Ascending aorta (tissue), 2 donors: ENCODE measurements around the gene LMO1. TPM values are rescaled to one million over a fixed set of nuclear protein-coding genes. Genes with fewer than 3 reads are reported as not detected.
A peak's percentile ranks its signal among the peaks of the same experiment; 100 is the strongest.

ENCODE experiments used
- DNase-seq, 2 donors: peaks; one replicate each; pipeline ENCODE4 v3.0.0-alpha.2; 2019; ENCODE audit warnings: low spot score in 2 of 2
- H3K27ac ChIP-seq, 2 donors: fragments of 200-600 bp; sonication (generic); one replicate each; pipeline ENCODE4 v1.5.1; 2016 to 2017; ENCODE audit warnings: mild to moderate bottlenecking in 1 of 2
- H3K27me3 ChIP-seq: fragments of 200-600 bp; sonication (generic); one replicate; pipeline ENCODE4 v1.5.1; 2017
- H3K36me3 ChIP-seq, 2 donors: fragments of 200-600 bp; sonication (generic); one replicate each; pipeline ENCODE4 v1.5.1; 2016
- H3K4me1 ChIP-seq, 2 donors: fragments of 200-600 bp; sonication (generic); one replicate each; pipeline ENCODE4 v1.5.1; 2016 to 2017; ENCODE audit warnings: mild to moderate bottlenecking in 1 of 2
- H3K4me3 ChIP-seq, 2 donors: fragments of 200-600 bp; sonication (generic); one replicate each; pipeline ENCODE4 v1.5.1; 2016 to 2017; ENCODE audit warnings: mild to moderate bottlenecking in 1 of 2
- H3K9me3 ChIP-seq, 2 donors: fragments of 200-600 bp; sonication (generic); one replicate each; pipeline ENCODE4 v1.5.1; 2016
- CTCF ChIP-seq, 3 experiments: fragments of 200-600 bp in 2 of 3; fragments of 450-650 bp in 1 of 3; sonication (generic) in 2 of 3; IDR thresholded peaks; one replicate each; pipeline ENCODE4 v1.5.1; 2016 to 2019; ENCODE audit warnings: antibody characterized with exemption in 3 of 3, mild to moderate bottlenecking in 1 of 3, moderate library complexity in 1 of 3
- intact Hi-C: fragments of 100-400 bp; cut with DNase I; formaldehyde crosslinking; loops from one replicate; pipeline ENCODE4 v1.15.1; 2023
- total RNA-seq: library from RNA; depleted of rRNA; stranded (reverse); fragments of >200 nt; gene quantifications from one replicate; pipeline ENCODE4 v1.1.0, GENCODE V29; 2016

The LMO1 gene
- total RNA-seq, 1 donor from 2014 or later = not detected

DNA sequence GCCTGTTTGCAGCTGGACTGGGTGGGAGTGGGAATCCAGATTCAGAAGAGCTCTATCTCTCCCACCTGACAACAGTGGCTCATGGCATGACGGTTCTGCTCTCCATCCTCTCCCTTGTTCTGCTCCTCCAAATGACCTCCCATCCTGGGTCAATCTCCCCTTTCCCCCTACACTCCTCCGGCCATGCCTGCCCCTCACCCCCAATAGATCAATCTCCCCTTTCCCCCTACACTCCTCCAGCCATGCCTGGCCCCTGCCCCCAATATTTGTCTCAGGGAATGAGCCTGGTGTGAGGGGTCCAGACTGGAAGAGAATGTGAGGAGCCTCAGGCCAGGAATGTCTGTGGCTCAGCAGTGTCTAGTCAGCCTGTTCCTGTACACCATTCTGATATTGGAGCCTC is 64.0 kb downstream of the LMO1 start:
- H3K4me3 ChIP-seq = no peak overlapping the region
- H3K36me3 ChIP-seq = no peaks in the 10 kb centered on the region
- H3K27ac ChIP-seq = no peak overlapping the region
- DNase-seq = no peak
- H3K4me1 ChIP-seq = no peaks in the 10 kb centered on the region
- no peaks in the 10 kb centered on the region for H3K27me3 ChIP-seq
- no peak for TF ChIP-seq CTCF (IDR thresholded peaks at IDR 0.05)
- intact Hi-C loops = no loop called here
- no peaks in the 10 kb centered on the region for H3K9me3 ChIP-seq

DNA sequence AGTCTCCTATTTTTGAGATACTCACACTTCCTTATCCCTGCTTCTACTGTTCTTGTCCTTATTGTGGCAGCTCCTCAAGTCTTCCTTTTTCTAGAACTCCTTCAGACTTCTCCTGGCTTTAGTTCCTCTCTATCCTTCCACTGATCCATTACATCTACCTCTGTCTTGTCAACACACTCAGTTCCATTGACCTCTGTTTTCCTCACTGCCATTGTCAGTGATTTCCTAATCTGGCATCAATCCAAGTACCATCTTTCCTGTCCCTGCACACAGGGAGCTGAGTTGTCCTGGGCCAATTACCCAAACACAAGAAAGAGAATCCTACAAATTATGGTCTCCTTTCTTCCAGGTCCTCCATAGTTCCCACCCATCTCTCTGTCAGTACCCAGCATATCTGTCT is 66.9 kb downstream of the LMO1 start:
- H3K4me1 ChIP-seq = no peaks in the 10 kb centered on the region
- no peak overlapping the region for H3K27ac ChIP-seq
- no peak overlapping the region for H3K4me3 ChIP-seq
- intact Hi-C loops = no loop called here
- no peak for TF ChIP-seq CTCF (IDR thresholded peaks at IDR 0.05)
- H3K36me3 ChIP-seq = no peaks in the 10 kb centered on the region
- no peaks in the 10 kb centered on the region for H3K27me3 ChIP-seq
- DNase-seq = no peak
- no peaks in the 10 kb centered on the region for H3K9me3 ChIP-seq

DNA sequence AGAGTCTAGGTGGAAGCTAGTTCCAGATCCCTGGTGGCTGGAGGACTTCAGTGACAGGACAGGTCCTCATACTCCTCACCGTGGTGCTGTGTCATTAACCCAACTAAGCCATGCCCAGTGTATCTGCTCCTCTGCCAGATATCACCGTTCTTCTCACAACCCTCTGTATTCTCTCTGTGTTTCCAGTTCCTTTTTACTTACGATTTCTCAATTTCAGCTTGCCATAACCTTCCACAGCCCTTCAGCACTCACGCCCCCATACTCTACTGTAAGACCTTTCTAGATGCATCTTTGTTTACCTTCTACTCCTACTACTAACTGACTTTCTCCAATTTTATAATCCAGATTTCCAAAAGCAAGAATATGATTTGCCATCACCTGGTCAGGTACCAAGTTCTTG is 68.7 kb downstream of the LMO1 start:
- Histone ChIP-seq H3K4me3 (no peak overlapping the region), H3K27ac (no peak overlapping the region), H3K4me1 (no peaks in the 10 kb centered on the region), H3K27me3 (no peaks in the 10 kb centered on the region), H3K36me3 (no peaks in the 10 kb centered on the region), H3K9me3 (no peaks in the 10 kb centered on the region)
- TF ChIP-seq CTCF (IDR thresholded peaks at IDR 0.05) = no peak
- DNase-seq = no peak
- intact Hi-C loops = no loop called here

DNA sequence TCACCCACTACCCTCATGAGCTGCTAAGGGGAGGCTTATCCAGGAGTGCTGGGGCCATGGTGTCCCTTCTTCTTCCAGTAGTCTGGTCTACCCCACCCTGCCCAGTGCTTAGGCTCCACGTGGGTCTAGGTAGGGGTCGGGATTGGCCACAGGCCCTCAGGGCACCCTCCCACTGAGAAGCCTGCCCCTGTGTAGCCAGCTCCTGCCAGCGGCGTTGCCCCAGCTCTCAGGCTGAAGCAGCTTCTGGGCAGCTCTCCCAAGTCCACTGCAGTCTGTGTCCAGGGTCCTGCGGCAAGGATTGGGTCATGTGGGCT is 70.8 kb downstream of the LMO1 start:
- no peaks in the 10 kb centered on the region for H3K36me3 ChIP-seq
- H3K27me3 ChIP-seq = no peaks in the 10 kb centered on the region
- no peaks in the 10 kb centered on the region for H3K4me1 ChIP-seq
- no peaks in the 10 kb centered on the region for H3K9me3 ChIP-seq
- no peak for DNase-seq
- no peak overlapping the region for H3K4me3 ChIP-seq
- no peak for TF ChIP-seq CTCF (IDR thresholded peaks at IDR 0.05)
- no peak overlapping the region for H3K27ac ChIP-seq
- intact Hi-C loops = loop anchor here (1.0 kb wide), 1 partner anchor 373 kb away; no protein-coding TSS in a partner anchor

DNA sequence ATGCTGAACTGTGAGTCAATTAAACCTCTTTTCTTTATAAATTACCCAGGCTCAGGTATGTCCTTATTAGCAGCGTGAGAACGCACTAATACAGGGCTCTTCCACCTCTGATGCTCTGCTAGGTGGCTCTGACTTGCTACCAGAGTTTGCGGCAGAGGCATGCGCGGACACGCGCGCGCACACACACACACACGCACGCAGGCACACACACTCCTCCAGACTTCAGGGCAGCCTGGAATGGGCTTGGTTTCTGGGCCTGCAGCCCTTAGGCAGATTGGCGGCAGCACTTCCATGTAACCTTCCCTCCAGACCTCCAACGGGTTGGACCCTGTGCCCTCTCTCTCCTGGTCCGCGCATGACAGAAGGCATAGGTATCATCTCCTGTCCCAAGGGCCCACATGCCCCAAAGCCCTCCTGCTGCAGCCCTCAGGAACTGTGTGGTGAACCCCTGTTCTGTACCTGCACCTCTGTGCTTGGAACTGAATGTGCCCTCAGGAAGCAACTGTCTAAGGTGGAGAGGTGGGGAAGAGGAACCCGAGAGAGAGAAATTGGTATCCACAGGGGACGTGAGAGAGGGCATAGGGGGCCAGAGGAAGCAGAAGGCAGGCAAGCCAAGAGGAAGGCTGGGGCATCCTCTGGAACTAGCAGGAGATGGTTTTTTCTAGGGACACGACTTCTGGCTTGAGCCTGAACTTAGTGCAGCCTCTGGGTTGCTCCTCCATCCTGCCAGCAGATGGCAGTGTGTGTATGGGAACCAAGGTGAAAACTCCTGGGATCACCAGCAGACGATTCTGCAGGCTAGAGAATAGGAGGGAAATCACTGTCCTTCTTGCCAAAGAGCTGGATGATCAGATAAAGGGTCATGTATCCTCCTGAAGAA is 71.4 kb downstream of the LMO1 start:
- intact Hi-C loops = loop anchor here (1.0 kb wide), 1 partner anchor 374 kb away; no protein-coding TSS in a partner anchor
- Histone ChIP-seq H3K4me1 (no peaks in the 10 kb centered on the region), H3K27ac (no peak overlapping the region), H3K4me3 (no peak overlapping the region), H3K36me3 (no peaks in the 10 kb centered on the region), H3K9me3 (no peaks in the 10 kb centered on the region), H3K27me3 (no peaks in the 10 kb centered on the region)
- DNase-seq = no peak
- peak; percentile 31 to 74 (median 66) for TF ChIP-seq CTCF (IDR thresholded peaks at IDR 0.05)
